HG03342 (cell line): ENCODE results near the gene FOXN3.

ENCODE experiments used
- ATAC-seq: cut with Tn5 transposase; IDR thresholded peaks from one replicate; pipeline ENCODE4 v1.9.1; 2021; ENCODE audit warnings: mild to moderate bottlenecking, moderate library complexity; ENCODE audit not compliant: unreplicated experiment

The FOXN3 gene

DNA sequence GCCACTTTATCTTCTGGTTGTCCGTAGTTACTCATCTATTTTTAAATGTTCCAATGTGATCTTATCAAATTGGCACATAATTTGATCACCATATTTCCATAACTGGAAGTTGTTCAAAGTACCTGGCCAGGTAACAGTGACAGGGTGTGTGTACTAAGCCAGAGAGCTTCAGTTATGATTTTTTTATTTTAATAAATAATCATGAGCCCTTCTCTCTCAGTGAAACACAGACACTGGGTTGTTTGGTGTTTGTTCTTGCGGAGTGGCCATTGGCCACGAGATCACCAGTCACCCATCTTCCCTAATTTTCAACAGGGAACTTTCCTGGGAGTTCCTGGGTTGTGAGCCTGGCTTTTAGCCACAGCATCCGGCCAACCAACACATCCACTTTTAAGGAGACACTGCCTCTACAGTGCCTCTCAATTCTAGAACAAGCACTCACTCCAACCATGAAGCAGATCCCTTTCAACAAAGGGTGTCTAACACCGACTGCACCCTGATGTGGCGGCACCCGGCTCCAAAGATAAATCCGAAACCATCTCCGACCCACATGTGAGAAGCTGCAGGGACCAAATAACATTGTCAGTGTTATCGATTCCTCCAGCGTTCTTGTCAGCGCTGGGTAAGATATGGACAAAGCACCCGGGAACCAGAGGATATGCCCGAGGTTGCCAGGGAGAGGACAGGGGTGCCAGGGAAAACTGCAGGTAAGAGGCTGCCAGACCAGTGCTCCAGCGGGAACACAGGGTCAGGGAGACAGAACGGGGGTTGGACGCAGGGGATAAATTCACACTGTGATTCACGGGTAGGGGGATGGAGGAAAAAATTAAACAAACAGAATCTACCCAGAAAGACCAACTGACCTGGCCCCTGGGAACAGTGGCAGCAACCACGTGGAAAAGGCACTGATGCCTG is 49.9 kb downstream of the FOXN3 start:
- no peak for ATAC-seq

DNA sequence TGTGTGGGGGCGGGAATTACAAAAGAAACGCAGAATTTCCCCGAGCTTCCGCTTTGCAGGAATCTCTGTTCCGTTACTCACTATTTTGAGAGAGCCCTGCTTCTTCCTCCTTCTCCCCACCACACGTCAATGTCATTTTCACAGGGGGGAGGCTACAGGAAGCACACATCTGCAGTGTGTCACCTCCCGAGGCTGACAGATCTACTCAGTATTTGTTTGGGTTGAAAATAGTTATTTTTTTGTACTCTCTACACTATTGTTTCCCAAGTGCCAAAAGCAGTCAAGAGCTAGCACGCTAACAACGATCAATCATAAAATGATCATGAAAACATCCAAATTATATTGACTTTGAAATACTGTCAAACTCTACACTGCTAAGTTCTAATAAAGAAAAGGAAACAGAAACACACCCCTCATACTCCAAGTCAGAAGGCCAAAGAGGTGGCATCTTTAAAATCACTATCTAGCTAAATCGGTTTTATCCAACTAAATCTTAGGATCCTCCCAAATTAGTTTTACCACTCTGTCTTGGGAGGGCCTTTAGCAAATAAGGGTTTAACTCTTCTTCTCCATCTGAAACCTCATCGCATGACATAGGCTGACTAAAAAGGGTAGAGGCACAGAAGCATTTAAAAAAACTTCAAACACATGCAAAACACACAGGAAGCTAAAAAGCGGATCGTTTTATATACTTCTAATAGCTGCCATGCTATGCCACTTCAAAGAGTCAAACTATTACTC is 51.8 kb downstream of the FOXN3 start:
- peak; percentile 91 for ATAC-seq

DNA sequence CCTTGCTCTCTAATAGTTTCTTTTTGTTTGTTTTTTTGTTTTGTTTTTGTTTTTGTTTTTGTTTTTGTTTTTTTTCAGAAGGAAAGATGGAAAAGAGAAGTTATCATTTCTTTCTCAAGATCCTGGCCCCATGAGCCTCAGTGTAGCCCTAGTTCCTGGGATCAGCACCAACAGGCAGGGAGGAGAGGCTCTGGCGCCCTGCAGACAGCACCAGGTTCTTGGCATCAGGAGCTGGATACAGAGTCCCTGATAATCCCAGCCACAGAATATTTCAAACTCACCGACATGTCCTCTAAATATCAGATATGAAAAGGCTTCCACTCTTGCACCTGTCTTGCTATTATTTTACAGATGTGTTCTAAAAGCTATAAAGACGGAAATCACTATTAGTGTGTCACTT is 52.7 kb downstream of the FOXN3 start:
- ATAC-seq, result no peak

DNA sequence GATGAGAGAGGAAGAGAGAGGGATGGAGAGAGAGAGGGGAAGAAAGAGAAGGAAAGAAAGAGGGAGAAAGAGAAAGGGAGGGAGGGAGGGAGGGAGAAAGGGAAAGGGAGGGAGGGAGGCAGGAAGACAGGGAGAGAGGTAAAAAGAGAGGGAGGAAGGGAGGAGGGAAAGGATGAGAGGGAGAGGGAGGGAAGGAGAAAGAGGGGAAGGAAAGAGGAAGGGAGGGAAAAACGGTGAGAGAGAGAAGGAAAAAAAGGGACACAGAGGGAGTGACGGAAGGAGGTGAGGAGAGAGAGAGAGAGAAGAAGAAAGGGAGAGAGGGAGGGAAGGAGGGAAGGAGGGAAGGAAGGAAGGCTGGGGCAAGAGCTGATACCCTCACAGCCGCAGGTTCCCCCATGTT is 56.8 kb downstream of the FOXN3 start:
- no peak for ATAC-seq

DNA sequence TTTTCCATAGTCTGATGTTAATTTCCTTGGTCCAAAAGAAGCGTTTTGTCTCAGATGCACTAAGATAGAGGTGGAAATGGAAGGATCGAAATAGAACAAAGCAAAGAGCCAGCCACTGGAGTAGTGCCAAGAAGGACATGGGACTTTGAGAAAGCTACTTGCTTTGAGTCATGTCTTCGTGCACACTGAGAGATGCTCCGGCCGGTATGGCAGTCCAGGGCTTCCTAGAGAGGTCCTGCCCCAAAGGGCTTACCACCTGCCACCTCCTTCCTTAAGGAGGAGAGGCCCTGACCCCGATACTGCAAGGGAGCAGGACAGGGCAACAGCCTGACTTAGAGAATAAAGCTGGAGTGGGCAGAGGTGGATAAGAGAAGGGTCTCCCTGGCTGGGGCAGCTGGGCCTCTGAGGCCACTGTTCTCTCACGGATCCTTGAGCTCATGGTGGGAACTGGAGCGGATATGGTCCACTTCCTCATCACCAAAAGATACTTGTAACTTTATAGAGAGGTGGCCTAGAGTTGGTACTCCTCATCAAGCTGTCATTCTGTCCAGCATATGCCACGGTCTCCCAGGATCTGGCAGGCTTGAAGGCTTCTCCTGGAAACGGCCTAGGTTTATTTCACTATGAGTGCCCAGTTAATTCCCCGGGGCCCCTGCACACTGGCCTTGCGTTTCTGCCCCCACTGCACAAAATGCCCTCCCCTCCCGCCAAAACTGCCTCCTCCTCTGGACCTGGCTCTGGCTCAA is 57.4 kb downstream of the FOXN3 start:
- no peak for ATAC-seq

DNA sequence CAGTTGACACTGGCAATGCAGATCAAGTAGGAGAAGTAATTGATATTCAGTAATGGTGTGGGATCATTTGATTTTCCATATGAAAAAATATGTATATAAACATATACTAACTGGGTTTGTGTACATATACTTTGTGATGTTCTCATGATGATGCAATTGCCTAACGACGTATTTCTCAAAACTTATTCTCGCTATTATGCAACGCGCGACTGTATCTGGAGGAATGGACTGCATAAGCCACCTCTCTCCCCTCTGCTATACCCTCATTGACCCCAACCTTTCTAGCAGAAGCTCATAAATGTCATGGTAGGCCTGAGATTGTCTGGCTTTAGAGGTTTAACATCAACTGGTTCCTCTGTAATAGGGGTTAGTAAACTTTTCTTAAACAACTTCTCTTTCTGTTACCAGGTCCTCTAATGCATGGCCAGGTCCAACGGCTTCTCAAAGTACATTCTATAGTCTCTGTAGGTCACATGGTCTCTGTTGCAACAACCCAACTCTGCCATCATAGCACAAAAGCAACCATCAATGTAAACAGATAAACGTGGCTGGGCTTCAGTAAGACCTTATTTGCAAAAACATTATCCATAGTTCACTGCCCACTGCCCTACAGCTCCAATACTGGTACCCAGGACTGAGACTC is 59.3 kb downstream of the FOXN3 start:
- ATAC-seq, result no peak

DNA sequence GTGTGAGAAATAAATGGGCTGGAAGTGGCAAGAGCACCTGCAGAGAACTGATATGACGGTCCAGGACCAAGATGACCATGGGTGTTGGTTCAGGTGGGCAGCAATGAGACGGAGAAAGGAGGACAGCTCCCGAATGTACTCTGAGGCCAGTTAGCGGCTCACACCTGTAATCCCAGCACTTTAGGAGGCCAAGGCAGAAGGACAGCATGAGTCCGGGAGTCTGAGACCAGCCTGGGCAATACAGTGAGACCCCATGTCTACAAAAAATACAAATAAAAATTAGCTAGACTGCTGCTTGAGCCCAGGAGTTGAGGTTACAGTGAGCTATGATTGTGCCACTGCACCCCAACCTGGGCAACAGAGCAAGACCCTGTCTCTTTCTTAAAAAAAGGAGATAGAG is 60.1 kb downstream of the FOXN3 start:
- no peak for ATAC-seq

DNA sequence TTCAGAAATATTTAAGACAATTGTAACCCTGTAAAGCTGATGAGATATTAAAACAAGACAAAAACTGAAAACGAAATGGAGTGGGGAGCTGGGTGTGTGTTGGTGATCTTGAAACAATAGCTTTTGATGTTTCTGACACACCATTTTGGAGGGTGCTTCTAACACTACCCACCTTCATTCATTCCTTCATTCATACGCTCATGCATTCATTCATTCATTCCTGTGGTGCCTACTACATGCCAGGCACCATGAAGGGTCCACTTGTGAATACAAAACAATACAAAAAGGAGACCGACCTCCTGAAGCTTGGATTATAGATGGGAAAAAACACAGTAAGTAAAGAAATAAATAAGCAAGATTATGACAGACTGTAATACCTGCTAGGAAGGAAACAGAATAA is 60.5 kb downstream of the FOXN3 start:
- no peak for ATAC-seq

DNA sequence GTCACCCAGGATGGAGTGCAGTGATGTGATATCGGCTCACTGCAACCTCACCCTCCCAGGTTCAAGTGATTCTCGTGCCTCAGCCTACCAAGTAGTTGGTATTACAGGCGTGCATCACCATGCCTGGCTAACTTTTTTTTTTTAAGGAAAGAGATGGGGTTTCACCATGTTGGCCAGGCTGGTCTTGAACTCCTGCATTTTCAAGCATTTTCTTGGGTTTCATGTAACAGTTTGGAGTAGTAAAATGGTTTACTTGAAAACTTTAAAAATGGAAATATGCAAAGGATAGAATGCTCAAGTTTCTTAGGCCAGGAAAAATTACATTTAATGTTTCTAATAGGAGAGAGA is 63.3 kb downstream of the FOXN3 start:
- ATAC-seq, result no peak

DNA sequence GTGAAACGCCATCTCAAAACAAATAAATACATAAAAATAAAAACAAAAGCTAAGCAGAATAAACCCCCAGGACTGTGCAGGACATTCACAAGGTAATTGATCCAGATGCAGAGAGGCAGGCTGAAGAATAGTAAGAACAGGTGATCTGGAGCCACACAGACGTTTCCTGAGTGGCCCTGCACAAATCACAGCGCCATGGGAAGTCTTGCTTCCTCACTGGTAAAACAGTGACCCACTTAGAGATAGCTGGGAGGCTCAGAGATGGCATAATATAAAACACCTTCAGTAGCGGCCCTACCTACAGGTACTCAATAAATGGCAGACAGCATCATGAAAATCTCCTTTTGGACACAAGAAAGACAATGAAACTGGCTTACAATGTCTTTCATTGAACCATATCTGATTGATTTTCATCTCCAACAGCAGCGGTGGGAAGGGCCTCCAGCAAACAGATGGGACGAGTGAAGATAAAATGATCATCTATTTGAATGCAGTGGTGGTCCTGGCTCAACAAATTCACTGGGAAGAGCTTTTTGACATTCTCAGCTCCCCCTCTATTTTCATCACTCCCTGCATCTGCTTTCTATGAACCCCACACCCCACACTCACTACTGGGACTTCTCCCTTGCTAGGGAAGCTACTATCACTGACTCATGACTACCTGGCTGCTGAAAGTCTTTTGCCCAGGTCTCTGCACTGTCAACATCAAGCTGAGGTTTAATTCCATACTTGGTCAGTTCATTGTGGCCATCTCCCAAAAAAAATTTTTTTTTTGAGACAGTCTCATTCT is 63.9 kb downstream of the FOXN3 start:
- ATAC-seq, result no peak

DNA sequence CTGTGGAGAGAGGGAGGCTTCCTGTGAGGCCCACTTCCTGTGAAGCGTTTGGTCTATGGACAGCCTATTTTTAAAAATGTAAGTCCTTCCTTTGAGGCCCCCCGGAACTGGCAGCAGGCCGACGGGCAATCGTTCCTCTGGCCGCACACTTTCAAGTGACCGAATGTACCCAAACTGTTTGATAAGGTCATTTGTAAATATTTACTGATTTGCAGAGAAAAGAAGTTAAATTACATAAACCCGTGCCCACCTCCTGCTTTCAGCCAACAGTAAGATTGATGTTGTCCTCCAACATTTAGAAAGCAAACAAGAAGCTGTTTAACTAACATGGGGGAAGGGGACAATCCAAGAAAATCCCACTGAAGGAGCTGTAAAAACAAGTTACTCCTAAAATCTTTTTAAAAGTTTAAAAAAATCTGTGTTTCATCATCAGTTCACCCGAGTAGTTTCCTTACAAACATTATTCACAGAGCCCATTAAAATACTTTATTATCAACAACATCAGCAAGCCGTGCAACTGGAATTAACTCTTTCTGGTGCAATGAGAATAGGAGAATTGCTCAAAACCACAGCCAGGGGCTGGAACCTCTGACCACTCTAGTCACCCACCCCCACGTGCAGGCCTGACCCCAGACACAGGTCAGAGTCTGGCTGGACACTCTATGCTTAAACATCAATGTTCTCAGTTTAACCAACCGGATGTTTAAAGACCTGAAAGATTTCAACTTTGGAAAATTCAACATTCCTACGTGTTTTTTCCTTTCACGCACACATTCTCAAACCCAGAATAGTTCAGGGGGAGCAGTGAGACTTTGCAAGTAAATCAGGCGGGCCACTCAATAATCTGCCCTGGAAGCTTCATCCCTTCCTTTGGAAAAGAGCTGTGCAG is 65.3 kb downstream of the FOXN3 start:
- peak; percentile 77 for ATAC-seq

DNA sequence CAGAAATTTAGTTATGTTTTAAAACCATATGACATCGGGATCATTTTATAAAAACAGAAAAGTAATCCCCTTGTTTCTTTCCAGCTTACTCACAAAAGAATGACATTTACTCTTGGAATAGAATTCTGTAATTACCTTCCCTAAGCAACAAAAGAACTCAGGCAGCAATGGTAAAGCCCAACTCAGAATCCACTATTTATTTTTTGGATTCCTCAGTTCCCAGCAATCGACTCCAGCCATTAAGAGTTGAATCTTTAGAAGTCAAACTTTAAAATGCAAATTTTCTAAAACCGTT is 65.9 kb downstream of the FOXN3 start:
- ATAC-seq, result no peak

DNA sequence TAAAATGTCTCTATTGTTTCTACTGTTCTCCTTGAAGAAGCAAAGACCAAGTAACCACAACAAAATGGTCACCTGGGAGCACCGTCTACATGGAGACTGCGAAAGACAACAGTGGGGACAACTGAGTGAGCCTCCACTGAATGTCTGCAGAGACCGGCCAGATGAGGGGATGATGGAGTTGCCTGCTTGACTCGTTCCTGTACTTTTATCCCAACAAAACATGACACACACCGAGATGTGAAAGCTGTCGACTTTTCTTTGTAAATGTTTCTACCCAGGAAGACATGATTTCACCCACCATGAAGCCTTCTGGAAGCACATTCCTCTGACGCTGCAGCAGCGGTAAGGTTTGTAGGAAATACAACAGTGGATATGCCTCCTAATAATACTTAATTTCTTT is 66.9 kb downstream of the FOXN3 start:
- no peak for ATAC-seq

DNA sequence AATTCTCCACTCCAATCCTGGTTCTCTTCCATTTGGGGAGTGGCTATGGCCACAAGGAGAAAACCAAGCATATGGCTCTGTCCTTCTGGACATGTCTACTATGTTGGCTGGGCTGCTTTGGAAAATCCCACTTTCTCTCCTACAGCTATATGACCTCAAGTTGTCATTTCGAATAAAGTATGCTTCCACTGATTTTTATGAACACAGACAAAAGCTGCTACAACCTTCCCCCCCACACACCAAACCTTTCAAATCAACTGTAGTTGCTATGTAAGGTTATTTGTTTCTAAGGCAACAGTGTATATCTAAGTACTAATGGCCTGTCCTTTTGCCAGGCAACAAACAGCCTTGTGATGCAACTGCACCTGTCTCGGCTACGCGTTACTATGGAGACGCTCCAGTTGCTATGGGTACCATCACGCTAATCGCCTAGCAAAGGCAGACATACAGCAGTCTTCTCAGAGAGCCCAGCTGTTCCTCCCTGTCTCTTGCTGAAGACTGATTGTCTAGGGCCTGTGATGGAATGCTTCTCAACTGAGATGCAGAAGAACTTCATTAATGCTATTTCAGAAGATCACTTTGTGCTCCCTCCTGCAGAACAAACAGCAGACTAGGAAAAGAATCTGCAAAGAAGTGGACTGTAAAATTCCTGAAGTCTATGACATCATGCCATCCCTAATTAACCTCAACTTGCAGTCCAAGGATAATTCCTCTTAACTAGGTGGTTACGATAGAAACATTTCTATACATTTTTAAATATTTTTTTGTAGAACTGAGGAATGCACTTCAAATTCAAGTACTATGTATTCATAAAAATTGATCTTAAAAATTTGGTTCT is 67.6 kb downstream of the FOXN3 start:
- ATAC-seq, result no peak

DNA sequence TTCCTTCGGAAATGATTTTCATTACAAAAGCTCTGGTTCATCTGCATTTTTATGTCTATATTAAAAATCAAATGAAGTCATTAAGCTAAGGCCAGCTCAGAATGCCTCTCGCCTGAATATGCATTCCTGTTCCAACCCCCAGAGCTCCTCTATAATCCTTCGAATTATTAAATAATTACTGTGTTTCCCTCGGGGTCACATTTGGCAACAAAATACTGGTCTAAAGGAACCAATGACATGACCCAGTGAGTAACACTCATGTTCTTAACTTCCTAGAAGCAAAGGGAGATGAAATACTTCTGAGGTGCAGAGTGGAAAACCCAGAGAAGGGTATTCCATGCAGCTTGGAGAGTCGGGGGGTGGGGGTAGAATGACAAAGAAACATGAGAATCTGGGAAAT is 68.3 kb downstream of the FOXN3 start:
- ATAC-seq, result no peak

DNA sequence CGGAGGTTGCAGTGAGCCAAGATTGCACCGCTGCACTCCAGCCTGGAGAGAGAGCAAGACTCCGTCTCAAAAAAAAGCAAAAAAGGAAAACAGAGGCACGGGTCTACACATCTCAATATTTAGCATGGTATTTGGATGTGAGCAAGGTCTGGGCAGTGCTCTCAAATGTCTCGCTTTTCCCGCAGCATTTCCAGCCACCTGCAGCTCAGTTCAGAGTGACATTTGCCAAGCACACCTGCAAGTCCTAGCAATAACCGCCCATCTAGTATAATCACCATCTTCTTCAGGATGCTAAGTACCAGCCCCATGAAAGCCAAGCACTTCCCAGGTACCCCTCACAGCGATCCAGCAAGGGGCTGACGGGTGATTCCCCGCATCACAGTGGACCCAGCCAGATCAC is 69.1 kb downstream of the FOXN3 start:
- no peak for ATAC-seq

DNA sequence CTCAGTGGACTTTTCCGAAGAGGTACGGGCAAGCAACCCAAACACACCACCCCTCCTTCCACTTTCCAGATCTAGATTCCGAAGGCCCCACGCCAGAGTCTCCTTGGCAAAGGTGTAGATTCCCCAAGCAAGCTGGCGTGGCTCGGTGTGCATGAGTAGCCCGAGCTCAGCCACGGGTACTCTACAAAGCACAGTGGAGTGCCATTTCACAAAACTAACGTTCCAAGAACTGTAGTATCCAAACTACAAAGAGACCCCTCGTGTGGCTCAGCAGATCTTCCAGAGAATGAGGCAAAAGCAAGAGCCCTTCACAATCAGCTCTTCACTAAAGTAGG is 72.1 kb downstream of the FOXN3 start:
- ATAC-seq, result no peak

DNA sequence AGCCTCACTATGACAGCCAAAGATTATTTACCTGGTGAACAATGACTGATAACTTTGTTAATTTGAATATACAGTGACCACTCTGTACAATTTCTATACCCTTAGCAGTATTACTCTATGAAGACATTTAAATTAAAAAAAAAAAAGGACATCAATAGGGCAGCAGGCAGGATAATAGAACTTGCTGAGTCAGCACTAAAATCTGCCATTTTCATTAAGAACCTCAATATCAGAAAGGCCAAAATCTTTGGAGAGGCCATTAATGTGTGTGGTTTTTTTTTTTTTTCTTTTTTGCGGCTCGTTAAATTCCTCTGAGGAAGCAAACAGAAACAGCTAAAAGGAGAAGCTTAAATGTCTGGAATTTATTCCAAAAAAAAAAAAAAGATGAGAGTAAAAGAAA is 73.7 kb downstream of the FOXN3 start:
- ATAC-seq, result no peak

DNA sequence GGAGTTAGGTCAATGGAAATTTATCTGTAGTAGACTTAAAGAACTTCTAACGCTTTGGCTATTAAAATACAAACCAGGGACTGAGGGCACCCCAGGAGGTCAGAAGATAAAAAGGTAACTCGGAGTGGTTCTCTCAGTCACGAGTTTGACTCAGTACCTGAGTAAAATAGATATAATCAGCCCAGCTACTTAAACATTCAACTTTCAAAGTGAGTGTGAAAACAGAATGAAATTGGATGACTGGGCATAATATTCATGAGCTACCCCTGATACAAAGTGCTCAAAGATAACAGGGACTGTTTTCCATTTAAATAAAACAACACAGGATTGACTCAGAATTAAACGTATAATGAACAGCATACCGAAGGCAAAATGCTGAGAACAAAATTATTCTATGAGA is 75.0 kb downstream of the FOXN3 start:
- no peak for ATAC-seq
